GM12878 (cell line): ENCODE data around the gene TRIM63. TPM values are rescaled to one million over a fixed set of nuclear protein-coding genes. Genes with fewer than 3 reads are reported as not detected.

Experiments
- ATAC-seq: fragments of 200-7000 bp; cut with Tn5 transposase; 3 replicates; pipeline ENCODE4 v1.9.1; 2020; ENCODE audit warnings: mild to moderate bottlenecking, moderate library complexity
- BruUV-seq: library from RNA; stranded (reverse); fragments of 400-500 nt; replicated peaks from 2 replicates; lab custom pipeline; 2021; lab: Mats Ljungman, UMichigan
- CTCF ChIA-PET: fragments of 300-600 bp; sonication (Branson Sonifier 250); formaldehyde crosslinking; extraction: SDS; loops from one replicate; lab custom pipeline; 2021; ENCODE audit warnings: inconsistent platforms; lab: Yijun Ruan, JAX
- POLR2A ChIA-PET: fragments of 350-600 bp; formaldehyde crosslinking; extraction: SDS; loops from one replicate; lab custom pipeline; 2021; ENCODE audit warnings: inconsistent platforms; lab: Charles Lee
- RAD21 ChIA-PET: fragments of 300-600 bp; sonication (Branson Sonifier 250); formaldehyde crosslinking; loops from one replicate; lab custom pipeline; 2023; ENCODE audit warnings: antibody characterized with exemption; ENCODE audit not compliant: unreplicated experiment; lab: Charles Lee
- SMC1A ChIA-PET: fragments of 300-600 bp; sonication (Branson Sonifier 250); formaldehyde crosslinking; loops from one replicate; lab custom pipeline; 2023; ENCODE audit not compliant: unreplicated experiment, uncharacterized antibody; lab: Charles Lee
- DNase-seq: peaks from one replicate; pipeline ENCODE4 v3.0.0-alpha.2; 2011; ENCODE audit warnings: low read depth, low spot score
- FAIRE-seq: peaks from 3 replicates; lab custom pipeline; 2011; peaks lifted over from hg19 to GRCh38; lab: Jason Lieb, UNC
- H2AFZ ChIP-seq: 2 replicates; pipeline ENCODE4 v1.6.0; 2011; ENCODE audit warnings: low read depth, low read length, control low read depth; ENCODE audit not compliant: control insufficient read depth
- H3K27ac ChIP-seq: 2 replicates; pipeline ENCODE4 v1.5.1; 2011; ENCODE audit warnings: control low read depth; ENCODE audit not compliant: control insufficient read depth, insufficient read depth
- H3K27me3 ChIP-seq, 2 experiments: replicated peaks in 1 of 2; 2 replicates each; pipeline versions ENCODE4 v1.6.0 to v1.6.1; 2011; ENCODE audit warnings: low read length in 1 of 2; ENCODE audit not compliant: control insufficient read depth in 2 of 2, insufficient read depth in 2 of 2
- H3K36me3 ChIP-seq, 2 experiments: 2 replicates each; pipeline ENCODE4 v1.5.1; 2011; ENCODE audit warnings: low read length in 1 of 2; ENCODE audit not compliant: control insufficient read depth in 2 of 2, insufficient read depth in 2 of 2
- H3K4me1 ChIP-seq: 2 replicates; pipeline ENCODE4 v1.6.1; 2011; ENCODE audit warnings: mild to moderate bottlenecking, low read length, moderate library complexity, mixed read lengths; ENCODE audit not compliant: control insufficient read depth, insufficient read depth
- H3K4me2 ChIP-seq: 2 replicates; pipeline ENCODE4 v1.6.0; 2011; ENCODE audit warnings: control low read depth; ENCODE audit not compliant: control insufficient read depth, insufficient read depth
- H3K4me3 ChIP-seq: fragments of 200-600 bp; sonication (generic); 2 replicates; pipeline ENCODE4 v1.5.1; 2016
- H3K79me2 ChIP-seq: 2 replicates; pipeline ENCODE4 v1.6.0; 2011; ENCODE audit warnings: low read length; ENCODE audit not compliant: control insufficient read depth, insufficient read depth
- H3K9ac ChIP-seq: 2 replicates; pipeline ENCODE4 v1.8.0; 2011; ENCODE audit warnings: low read length, control low read depth, mixed read lengths; ENCODE audit not compliant: control insufficient read depth, insufficient read depth
- H3K9me3 ChIP-seq: replicated peaks from 3 replicates; pipeline ENCODE4 v1.5.1; 2011; ENCODE audit warnings: mild to moderate bottlenecking, low read length; ENCODE audit not compliant: control insufficient read depth, insufficient read depth
- H4K20me1 ChIP-seq: 2 replicates; pipeline ENCODE4 v1.6.0; 2011; ENCODE audit not compliant: control insufficient read depth, insufficient read depth
- ASH2L ChIP-seq: fragments of 300-600, 200-600 bp; sonication (generic); IDR thresholded peaks from 2 replicates; pipeline ENCODE4 v1.6.1; 2017; ENCODE audit warnings: low read depth, mild to moderate bottlenecking, borderline replicate concordance
- BACH1 ChIP-seq: fragments of 450-650 bp; IDR thresholded peaks from 2 replicates; pipeline ENCODE4 v1.6.1; 2017; ENCODE audit warnings: mild to moderate bottlenecking, borderline replicate concordance
- DPF2 ChIP-seq: fragments of 450-650 bp; IDR thresholded peaks from 2 replicates; pipeline ENCODE4 v1.6.1; 2017; ENCODE audit warnings: mild to moderate bottlenecking
- MEF2B ChIP-seq: fragments of 450-650 bp; IDR thresholded peaks from 2 replicates; pipeline ENCODE4 v1.6.1; 2018; ENCODE audit warnings: mild to moderate bottlenecking, moderate library complexity; ENCODE audit not compliant: partially characterized antibody, poor library complexity, severe bottlenecking
- MTA2 ChIP-seq: fragments of 450-650 bp; IDR thresholded peaks from 2 replicates; pipeline ENCODE4 v1.6.1; 2016; ENCODE audit warnings: low read depth, mild to moderate bottlenecking, moderate library complexity
- MXI1 ChIP-seq: fragments of 150-350 bp; IDR thresholded peaks from 2 replicates; pipeline ENCODE4 v1.6.1; 2011; ENCODE audit warnings: low read depth, mild to moderate bottlenecking, inconsistent platforms, low read length, improper control_type of control experiment
- SMAD5 ChIP-seq: IDR thresholded peaks from 2 replicates; pipeline ENCODE4 v1.6.1; 2016; ENCODE audit warnings: antibody characterized with exemption, low read depth
- SPI1 ChIP-seq: IDR thresholded peaks from 2 replicates; pipeline ENCODE4 v1.6.1; 2011; ENCODE audit warnings: low read depth, mild to moderate bottlenecking, low read length, moderate library complexity, borderline replicate concordance; ENCODE audit not compliant: insufficient read depth
- STAT1 ChIP-seq: fragments of 450-650 bp; conservative IDR thresholded peaks from 2 replicates; pipeline ENCODE4 v1.6.1; 2014; ENCODE audit warnings: antibody characterized with exemption, mild to moderate bottlenecking
- TAF1 ChIP-seq: IDR thresholded peaks from 2 replicates; pipeline ENCODE4 v1.6.1; 2011; ENCODE audit warnings: mild to moderate bottlenecking, low read depth, low read length, borderline replicate concordance
- ZNF207 ChIP-seq: fragments of 450-650 bp; IDR thresholded peaks from 2 replicates; pipeline ENCODE4 v1.6.1; 2014; ENCODE audit warnings: antibody characterized with exemption, mild to moderate bottlenecking, borderline replicate concordance
- ZNF592 ChIP-seq: fragments of 450-650 bp; IDR thresholded peaks from 2 replicates; pipeline ENCODE4 v1.6.1; 2017; ENCODE audit warnings: mild to moderate bottlenecking, moderate library complexity
- WGBS: methylation state at CpG from one replicate; pipeline ENCODE4 v1.1.6; 2016; ENCODE audit warnings: low lambda C conversion rate; ENCODE audit not compliant: insufficient replicate concordance, insufficient coverage; ENCODE audit errors: missing lambda C conversion rate; 5-methylcytosine and 5-hydroxymethylcytosine counted together
- in situ Hi-C: fragments of 300-500 bp; cut with MboI; formaldehyde crosslinking; loops from 9 replicates; pipeline ENCODE4 v1.14.3; 2018; ENCODE audit warnings: mixed read lengths
- intact Hi-C: fragments of 100-400 bp; cut with micrococcal nuclease; formaldehyde crosslinking; loops from one replicate; pipeline ENCODE4 v1.14.2; 2022; ENCODE audit not compliant: unreplicated experiment
- polyA plus RNA-seq, 11 experiments: library from polyadenylated mRNA; depleted of rRNA in 4 of 11; unstranded in 6 of 11; stranded (reverse) in 5 of 11; fragments of >200 nt; fragmentation: Nextera tagmentation in 4 of 11; fragmentation: Illumina TruSeq in 1 of 11; extraction: Ambion mirVana in 4 of 11; extraction: Trizol in 1 of 11; gene quantifications; 1 replicate in 1 of 11; 2 replicates in 10 of 11; pipeline versions ENCODE4 v1.2.1 to v1.2.3, GENCODE V29; 2011 to 2016; ENCODE audit warnings: inconsistent platforms in 2 of 11, missing spikeins in 2 of 11, low read depth in 1 of 11
- total RNA-seq, 4 experiments: library from RNA; depleted of rRNA in 3 of 4; stranded (reverse); fragments of >200 nt in 3 of 4; fragmentation: Illumina TruSeq in 1 of 4; extraction: Trizol in 1 of 4; gene quantifications; 2 replicates each; pipeline versions ENCODE4 v1.2.1 to v1.2.3, GENCODE V29; 2013 to 2021
- TF ChIP-seq, protein P1 (sequence below): fragments of 450-650 bp; IDR thresholded peaks from 2 replicates; pipeline ENCODE4 v1.6.1; 2016; ENCODE audit warnings: mild to moderate bottlenecking

TRIM63 gene
- total and polyA plus RNA-seq, 10 of the 15 experiments (the other 5 are each of a cell fraction or from before 2014, with no cell fraction given), result not detected

GRCh38 chr1:26006710-26007109, 60.7 kb downstream of the TRIM63 start:
- no peak for FAIRE-seq

More at GRCh38 chr1:26006710-26007109, 60.7 kb downstream of the TRIM63 start:
- H3K27me3 ChIP-seq, result no peaks in the 10 kb centered on the region; a peak in 2 of 4 replicates
- no peaks in the 10 kb centered on the region for H3K79me2 ChIP-seq
- no peaks in the 10 kb centered on the region for H3K4me1 ChIP-seq
- intact Hi-C loops, result loop anchor here (10.0 kb wide), 1 partner anchor 182 kb away; no protein-coding TSS in a partner anchor
- ChIA-PET RAD21 (no interaction called here), CTCF (interaction anchor here (1.0 kb wide), 1 partner anchor 9 kb away, joined by 4 read pairs; the partner anchor contains the start of gene PAFAH2), SMC1A (no interaction called here), POLR2A (no interaction called here)
- in situ Hi-C loops, result no loop called here
- H2AFZ ChIP-seq, result no peak overlapping the region
- TF ChIP-seq STAT1, result no peak
- TF ChIP-seq BACH1, result no peak
- TF ChIP-seq MXI1, result no peak
- TF ChIP-seq ASH2L, result no peak
- TF ChIP-seq TAF1, result no peak
- TF ChIP-seq SPI1, result no peak
- no peak for TF ChIP-seq MTA2
- TF ChIP-seq ZNF592, result no peak
- TF ChIP-seq ZNF207, result no peak
- TF ChIP-seq MEF2B, result no peak
- TF ChIP-seq, protein P1, sequence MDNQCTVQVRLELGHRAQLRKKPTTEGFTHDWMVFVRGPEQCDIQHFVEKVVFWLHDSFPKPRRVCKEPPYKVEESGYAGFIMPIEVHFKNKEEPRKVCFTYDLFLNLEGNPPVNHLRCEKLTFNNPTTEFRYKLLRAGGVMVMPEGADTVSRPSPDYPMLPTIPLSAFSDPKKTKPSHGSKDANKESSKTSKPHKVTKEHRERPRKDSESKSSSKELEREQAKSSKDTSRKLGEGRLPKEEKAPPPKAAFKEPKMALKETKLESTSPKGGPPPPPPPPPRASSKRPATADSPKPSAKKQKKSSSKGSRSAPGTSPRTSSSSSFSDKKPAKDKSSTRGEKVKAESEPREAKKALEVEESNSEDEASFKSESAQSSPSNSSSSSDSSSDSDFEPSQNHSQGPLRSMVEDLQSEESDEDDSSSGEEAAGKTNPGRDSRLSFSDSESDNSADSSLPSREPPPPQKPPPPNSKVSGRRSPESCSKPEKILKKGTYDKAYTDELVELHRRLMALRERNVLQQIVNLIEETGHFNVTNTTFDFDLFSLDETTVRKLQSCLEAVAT, result no peak
- no peak for TF ChIP-seq SMAD5
- TF ChIP-seq DPF2, result no peak
- DNase-seq, result no peak
- no peaks in the 10 kb centered on the region for H3K9me3 ChIP-seq
- no peak for ATAC-seq
- 71% methylated on average over 16 of the region's 16 CpGs for WGBS
- H4K20me1 ChIP-seq, result no peaks in the 10 kb centered on the region
- H3K27ac ChIP-seq, result no peak overlapping the region
- H3K4me3 ChIP-seq, result no peak overlapping the region
- H3K36me3 ChIP-seq, result no peaks in the 10 kb centered on the region
- no TSS peak for BruUV-seq
- H3K4me2 ChIP-seq, result no peak overlapping the region
- no peak overlapping the region for H3K9ac ChIP-seq
